IMR-90 (cell line): ENCODE data around the gene HACD2. TPM values are rescaled to one million over a fixed set of nuclear protein-coding genes. Genes with fewer than 3 reads are reported as not detected.
"Not testable (repeated sequence)": the region's sequence is repeated elsewhere in the genome, so short reads cannot be mapped to it uniquely, and the experiment has no call there.

Experiments
- ATAC-seq: fragments of 200-7000 bp; cut with Tn5 transposase; 2 replicates; pipeline ENCODE4 v1.9.1; 2020; ENCODE audit warnings: low read depth, mild to moderate bottlenecking, moderate library complexity
- BruUV-seq: library from RNA; stranded (reverse); fragments of 400-500 nt; replicated peaks from 2 replicates; lab custom pipeline; 2021; lab: Mats Ljungman, UMichigan
- CTCF ChIA-PET: fragments of 300-600 bp; formaldehyde crosslinking; extraction: SDS; loops from one replicate; lab custom pipeline; 2021; ENCODE audit warnings: antibody characterized with exemption; lab: Yijun Ruan, JAX
- POLR2A ChIA-PET: fragments of 300-600 bp; sonication (Branson Sonifier 250); formaldehyde crosslinking; loops from one replicate; lab custom pipeline; 2022; ENCODE audit warnings: antibody characterized with exemption; ENCODE audit not compliant: unreplicated experiment; lab: Charles Lee
- DNase-seq: peaks from one replicate; pipeline ENCODE4 v3.0.0; 2013
- H2AFZ ChIP-seq: replicated peaks from 2 replicates; pipeline ENCODE3; 2013; ENCODE audit warnings: low read length, mild to moderate bottlenecking; ENCODE audit not compliant: poor library complexity
- H2AK5ac ChIP-seq: 2 replicates; pipeline ENCODE4 v1.6.1; 2013; ENCODE audit warnings: low read depth, low read length, inconsistent platforms
- H2AK9ac ChIP-seq: replicated peaks from 2 replicates; pipeline ENCODE3; 2013; ENCODE audit warnings: mild to moderate bottlenecking, low read depth, low read length, moderate library complexity; ENCODE audit not compliant: poor library complexity
- H2BK120ac ChIP-seq: 2 replicates; pipeline ENCODE4 v1.6.1; 2013; ENCODE audit warnings: low read depth, low read length, inconsistent platforms
- H2BK15ac ChIP-seq: 3 replicates; pipeline ENCODE4 v1.6.1; 2013; ENCODE audit warnings: low read depth, low read length, inconsistent platforms
- H2BK20ac ChIP-seq: 2 replicates; pipeline ENCODE4 v1.6.1; 2013; ENCODE audit warnings: low read depth, mild to moderate bottlenecking, inconsistent platforms, low read length, moderate library complexity
- H2BK5ac ChIP-seq: 2 replicates; pipeline ENCODE4 v1.6.1; 2013; ENCODE audit warnings: mild to moderate bottlenecking, low read depth, low read length, inconsistent platforms; ENCODE audit not compliant: poor library complexity, severe bottlenecking
- H3K14ac ChIP-seq: replicated peaks from 2 replicates; pipeline ENCODE4 v1.6.1; 2013; ENCODE audit warnings: low read depth, low read length, inconsistent platforms
- H3K18ac ChIP-seq: 2 replicates; pipeline ENCODE4 v1.6.1; 2013; ENCODE audit warnings: low read depth, low read length, control low read depth
- H3K23ac ChIP-seq: 2 replicates; pipeline ENCODE4 v1.6.1; 2013; ENCODE audit warnings: low read depth, low read length, inconsistent platforms
- H3K27ac ChIP-seq: 2 replicates; pipeline ENCODE4 v1.5.1; 2013; ENCODE audit warnings: mild to moderate bottlenecking, control low read depth, low read length; ENCODE audit not compliant: insufficient read depth
- H3K27me3 ChIP-seq: 2 replicates; pipeline ENCODE4 v1.6.1; 2013; ENCODE audit warnings: low read length; ENCODE audit not compliant: control insufficient read depth, insufficient read depth
- H3K36me3 ChIP-seq: 2 replicates; pipeline ENCODE4 v1.6.1; 2013; ENCODE audit warnings: low read length, mixed read lengths; ENCODE audit not compliant: control insufficient read depth, insufficient read depth
- H3K4ac ChIP-seq: 2 replicates; pipeline ENCODE4 v1.6.1; 2013; ENCODE audit warnings: low read depth, low read length, inconsistent platforms
- H3K4me1 ChIP-seq: 2 replicates; pipeline ENCODE4 v1.6.1; 2013; ENCODE audit warnings: low read length, mixed read lengths; ENCODE audit not compliant: control insufficient read depth, insufficient read depth
- H3K4me2 ChIP-seq: 2 replicates; pipeline ENCODE4 v1.6.1; 2013; ENCODE audit warnings: low read depth, mild to moderate bottlenecking, control low read depth, low read length, moderate library complexity
- H3K4me3 ChIP-seq: 2 replicates; pipeline ENCODE4 v1.5.1; 2013; ENCODE audit warnings: low read depth, mild to moderate bottlenecking, control low read depth, low read length, moderate library complexity; ENCODE audit not compliant: insufficient read depth
- H3K56ac ChIP-seq: 2 replicates; pipeline ENCODE4 v1.6.1; 2013; ENCODE audit warnings: low read length, inconsistent platforms; ENCODE audit not compliant: insufficient read depth; ENCODE audit errors: extremely low read depth
- H3K79me1 ChIP-seq, 2 experiments: 2 replicates each; pipeline ENCODE4 v1.6.1; 2013; ENCODE audit warnings: low read length in 2 of 2, inconsistent platforms in 1 of 2, low read depth in 1 of 2
- H3K9ac ChIP-seq: 2 replicates; pipeline ENCODE4 v1.6.1; 2013; ENCODE audit warnings: low read depth, low read length, control low read depth
- H3K9me1 ChIP-seq: 2 replicates; pipeline ENCODE4 v1.6.1; 2013; ENCODE audit warnings: low read length, inconsistent platforms; ENCODE audit not compliant: insufficient read depth
- H3K9me3 ChIP-seq: 2 replicates; pipeline ENCODE4 v1.6.1; 2013; ENCODE audit warnings: low read length; ENCODE audit not compliant: control insufficient read depth, insufficient read depth
- H4K20me1 ChIP-seq: 2 replicates; pipeline ENCODE4 v1.6.1; 2013; ENCODE audit warnings: low read length, inconsistent platforms; ENCODE audit not compliant: insufficient read depth
- H4K5ac ChIP-seq: 2 replicates; pipeline ENCODE4 v1.6.1; 2013; ENCODE audit warnings: mild to moderate bottlenecking, low read depth, low read length, control low read depth
- H4K8ac ChIP-seq, 2 experiments: 2 replicates each; pipeline ENCODE4 v1.6.1; 2013; ENCODE audit warnings: low read depth in 2 of 2, low read length in 2 of 2, control low read depth in 1 of 2, inconsistent platforms in 1 of 2
- H4K91ac ChIP-seq: 2 replicates; pipeline ENCODE4 v1.6.1; 2013; ENCODE audit warnings: low read depth, low read length, inconsistent platforms; ENCODE audit not compliant: insufficient read depth
- BHLHE40 ChIP-seq: fragments of 150-350 bp; IDR thresholded peaks from 2 replicates; pipeline ENCODE4 v1.6.1; 2016; ENCODE audit warnings: mild to moderate bottlenecking, low read depth, low read length
- MXI1 ChIP-seq: IDR thresholded peaks from 2 replicates; pipeline ENCODE4 v1.6.1; 2012; ENCODE audit warnings: low read depth, mild to moderate bottlenecking, low read length, moderate library complexity, borderline replicate concordance
- POLR2A ChIP-seq: IDR thresholded peaks from 2 replicates; pipeline ENCODE4 v1.6.1; 2012; ENCODE audit warnings: mild to moderate bottlenecking, low read depth, low read length
- SMC3 ChIP-seq: fragments of 150-350 bp; IDR thresholded peaks from 2 replicates; pipeline ENCODE4 v1.6.1; 2016; ENCODE audit warnings: low read depth, mild to moderate bottlenecking, antibody characterized with exemption, low read length, moderate library complexity
- WGBS, 2 experiments: methylation state at CpG; one replicate each; pipeline versions ENCODE4 v1.1.5 to v1.1.7; 2013; ENCODE audit warnings: missing lambda C conversion rate in 2 of 2; ENCODE audit not compliant: insufficient read length in 1 of 2; ENCODE audit errors: extremely low coverage in 2 of 2; 5-methylcytosine and 5-hydroxymethylcytosine counted together
- dilution Hi-C: fragments of 300-500 bp; cut with HindIII; formaldehyde crosslinking; loops from one replicate; pipeline ENCODE4 v1.14.3; 2018; ENCODE audit warnings: low sequenced_read_pairs; ENCODE audit not compliant: unreplicated experiment
- in situ Hi-C: fragments of 300-500 bp; cut with MboI; formaldehyde crosslinking; loops from 3 replicates; pipeline ENCODE4 v1.14.3; 2019; ENCODE audit warnings: low sequenced_read_pairs, inconsistent platforms, mixed read lengths
- intact Hi-C: fragments of 100-400 bp; cut with micrococcal nuclease; formaldehyde crosslinking; loops from 2 replicates; pipeline ENCODE4 v1.10.0; 2022
- polyA plus RNA-seq, 3 experiments: library from polyadenylated mRNA; depleted of rRNA; stranded (reverse); fragments of >200 nt; gene quantifications; 2 replicates each; pipeline ENCODE4 v1.2.3, GENCODE V29; 2012; ENCODE audit warnings: low replicate concordance in 1 of 3
- total RNA-seq: library from RNA; depleted of rRNA; stranded (reverse); fragments of >200 nt; gene quantifications from 2 replicates; pipeline ENCODE4 v1.2.3, GENCODE V29; 2012

The HACD2 gene
- total and polyA plus RNA-seq, 2 of the 4 experiments (the other 2 are of a cell fraction): 21.5 to 22.6 TPM

DNA sequence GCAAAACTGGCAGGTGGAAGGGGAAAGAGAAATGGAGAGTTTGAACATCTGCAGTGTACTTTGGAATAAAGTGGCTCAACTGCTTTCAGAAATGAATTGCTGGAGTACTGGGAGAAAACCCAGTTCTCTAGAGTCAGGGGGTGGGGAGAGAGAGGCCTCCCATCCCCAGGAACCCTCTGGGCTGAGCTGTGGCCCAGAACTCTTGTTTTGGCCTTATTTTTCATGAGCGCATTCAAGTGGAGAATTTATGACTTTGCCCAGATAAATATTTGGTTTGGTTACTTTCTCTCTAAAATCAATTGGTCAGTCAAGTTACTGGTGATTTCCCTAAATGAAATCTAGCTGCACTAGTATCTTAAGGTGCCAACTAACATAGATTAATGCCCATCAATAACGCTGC lies 28.7 kb upstream of the HACD2 start:
- dilution Hi-C loops (no loop called here), in situ Hi-C loops (no loop called here), intact Hi-C loops (no loop called here)
- Histone ChIP-seq H3K18ac (no peak overlapping the region), H3K9ac (no peak overlapping the region), H4K5ac (no peak overlapping the region), H3K36me3 (peaks cover 52% of the 10 kb centered on the region), H3K9me1 (peaks cover 20% of the 10 kb centered on the region), H3K4me3 (no peak overlapping the region), H3K56ac (no peak overlapping the region), H4K20me1 (peaks cover 50% of the 10 kb centered on the region), H4K91ac (no peak overlapping the region), H2AFZ (no peak overlapping the region), H3K4me2 (no peak overlapping the region), H3K27me3 (no peaks in the 10 kb centered on the region), H3K23ac (no peak overlapping the region), H2BK15ac (no peak overlapping the region), H3K4me1 (peaks cover 19% of the 10 kb centered on the region), H4K8ac (no peak overlapping the region), H2BK120ac (no peak overlapping the region), H3K14ac (no peak overlapping the region), H3K79me1 (peaks cover 20 to 75% of the 10 kb centered on the region in 2 experiments), H2BK5ac (no peak overlapping the region), H2AK9ac (no peak overlapping the region), H2BK20ac (no peak overlapping the region), H3K27ac (no peak overlapping the region), H2AK5ac (no peak overlapping the region), H3K9me3 (no peaks in the 10 kb centered on the region), H3K4ac (no peak overlapping the region)
- no peak for TF ChIP-seq SMC3
- no peak for TF ChIP-seq BHLHE40
- no peak for TF ChIP-seq POLR2A
- no peak for TF ChIP-seq MXI1
- CTCF ChIA-PET: no interaction called here
- BruUV-seq: TSS peak; percentile 85
- ATAC-seq (no peak), DNase-seq (no peak)
- WGBS, 2 experiments: no CpG with 5 or more reads among the region's 2 CpGs
- POLR2A ChIA-PET: no interaction called here

DNA sequence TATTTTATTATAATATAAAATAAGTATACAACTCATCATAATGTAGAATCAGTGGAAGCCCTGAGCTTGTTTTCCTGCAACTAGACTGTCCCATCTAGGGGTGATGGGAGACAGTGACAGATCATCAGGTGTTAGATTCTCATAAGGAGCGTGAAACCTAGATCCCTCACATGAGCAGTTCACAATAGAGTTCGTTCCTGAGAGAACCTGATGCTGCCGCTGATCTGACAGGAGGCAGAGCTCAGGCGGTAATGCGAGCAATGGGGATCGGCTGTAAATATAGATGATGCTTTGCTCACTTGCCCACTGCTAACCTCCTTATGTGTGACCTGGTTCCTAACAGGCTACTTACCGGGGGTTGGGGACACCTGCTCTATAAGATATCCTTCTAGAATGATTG lies 26.8 kb upstream of the HACD2 start:
- H3K27me3 ChIP-seq, H3K4me3 ChIP-seq, H3K18ac ChIP-seq, H3K4me2 ChIP-seq, H3K56ac ChIP-seq, H2AK9ac ChIP-seq, H3K27ac ChIP-seq, H4K8ac ChIP-seq, intact Hi-C loops, H3K4me1 ChIP-seq, H2BK15ac ChIP-seq, H2AFZ ChIP-seq, POLR2A ChIA-PET, DNase-seq, H3K9me3 ChIP-seq, H4K5ac ChIP-seq, H3K9ac ChIP-seq, dilution Hi-C loops, BruUV-seq, H3K4ac ChIP-seq, H2AK5ac ChIP-seq, CTCF ChIA-PET, H2BK120ac ChIP-seq, in situ Hi-C loops, H3K23ac ChIP-seq, H2BK20ac ChIP-seq, H3K14ac ChIP-seq, H4K91ac ChIP-seq, ATAC-seq, H2BK5ac ChIP-seq, H3K9me1 ChIP-seq: not testable (repeated sequence)
- 100% methylated on average over 3 of the region's 7 CpGs; no CpG with 5 or more reads in 1 of the 2 experiments for WGBS, 2 experiments
- Histone ChIP-seq H4K20me1 (peaks cover 34% of the 10 kb centered on the region), H3K36me3 (peaks cover 36% of the 10 kb centered on the region), H3K79me1 (peaks cover 10 to 63% of the 10 kb centered on the region in 2 experiments)
